ENCODE measurements around the gene CHST9. TPM values are rescaled to one million over a fixed set of nuclear protein-coding genes. Genes with fewer than 3 reads are reported as not detected.

Gene CHST9
- total RNA-seq (ENCODE audit: low replicate concordance): not detected in 2 replicates

GRCh38 chr18:27185025-27185763, at the start of gene CHST9:
CHST9 (minus strand) TSS chr18:27185308; CDS start chr18:27142809, 42,499 bp downstream.

GRCh38 chr18:26865557-26865956, 319.6 kb downstream of the CHST9 start, which contains the start of gene AQP4:
AQP4 (minus strand) TSS chr18:26865707; CDS start chr18:26865689, 18 bp downstream.

